K562 (cell line): Measurements from ENCODE around the gene ADAMTS1. TPM values are rescaled to one million over a fixed set of nuclear protein-coding genes. Genes with fewer than 3 reads are reported as not detected.

Experiments used
- ATAC-seq: fragments of 200-7000 bp; cut with Tn5 transposase; 3 replicates; pipeline ENCODE4 v1.9.1; 2020; ENCODE audit warnings: moderate library complexity
- BruUV-seq: library from RNA; stranded (reverse); fragments of 400-500 nt; replicated peaks from 2 replicates; lab custom pipeline; 2021; lab: Mats Ljungman, UMichigan
- CTCF ChIA-PET: fragments of 300-600 bp; formaldehyde crosslinking; extraction: SDS; loops from one replicate; lab custom pipeline; 2021; ENCODE audit warnings: low intra/inter-chr PET ratio; lab: Yijun Ruan, JAX
- POLR2A ChIA-PET: fragments of 300-600, 350-650 bp; sonication (Branson Sonifier 250); formaldehyde crosslinking; extraction: SDS; loops from one replicate; lab custom pipeline; 2021; ENCODE audit warnings: antibody characterized with exemption, inconsistent platforms; lab: Yijun Ruan, JAX
- DNase-seq, 4 experiments: peaks; one replicate each; pipeline versions ENCODE4 v3.0.0 to v3.0.0-alpha.2; 2011 to 2018; ENCODE audit warnings: low spot score in 3 of 4, mixed read lengths in 3 of 4; ENCODE audit errors: extremely low read depth in 1 of 4
- FAIRE-seq: peaks from 2 replicates; lab custom pipeline; 2011; peaks lifted over from hg19 to GRCh38; lab: Jason Lieb, UNC
- H2AFZ ChIP-seq: 2 replicates; pipeline ENCODE4 v1.6.0; 2011; ENCODE audit warnings: low read depth, low read length, control low read depth, inconsistent platforms
- H3K27ac ChIP-seq: fragments of 200-600 bp; 3 replicates; pipeline ENCODE4 v1.8.0; 2011; ENCODE audit warnings: low read depth, mild to moderate bottlenecking, control low read depth, inconsistent platforms, low read length, moderate library complexity, mixed read lengths; ENCODE audit errors: extremely low read depth
- H3K27me3 ChIP-seq, 2 experiments: fragments of 300-600 bp in 1 of 2; 2 replicates in 1 of 2; 3 replicates in 1 of 2; pipeline versions ENCODE4 v1.6.0 to v1.8.0; 2011; ENCODE audit warnings: inconsistent platforms in 2 of 2, low read length in 2 of 2, mild to moderate bottlenecking in 1 of 2, mixed read lengths in 1 of 2, moderate library complexity in 1 of 2; ENCODE audit not compliant: control insufficient read depth in 2 of 2, insufficient read depth in 2 of 2
- H3K36me3 ChIP-seq: fragments of 300-600 bp; 3 replicates; pipeline ENCODE4 v1.8.0; 2011; ENCODE audit warnings: mild to moderate bottlenecking, low read length, inconsistent platforms; ENCODE audit not compliant: control insufficient read depth, insufficient read depth
- H3K4me1 ChIP-seq, 2 experiments: fragments of 200-600 bp in 1 of 2; replicated peaks in 1 of 2; 2 replicates in 1 of 2; 3 replicates in 1 of 2; pipeline versions ENCODE4 v1.5.1 to v1.8.0; 2011; ENCODE audit warnings: inconsistent platforms in 2 of 2, low read length in 2 of 2, mild to moderate bottlenecking in 1 of 2, mixed read lengths in 1 of 2, moderate library complexity in 1 of 2; ENCODE audit not compliant: control insufficient read depth in 2 of 2, insufficient read depth in 2 of 2
- H3K4me2 ChIP-seq: 2 replicates; pipeline ENCODE4 v1.6.1; 2011; ENCODE audit warnings: low read length, control low read depth, inconsistent platforms, mixed read lengths; ENCODE audit not compliant: insufficient read depth
- H3K4me3 ChIP-seq: fragments of 200-600 bp; sonication (generic), shearing (Covaris generic); 2 replicates; pipeline ENCODE4 v1.5.1; 2016; ENCODE audit warnings: control low read depth, inconsistent platforms
- H3K79me2 ChIP-seq: fragments of 200-600 bp; 3 replicates; pipeline ENCODE4 v1.8.0; 2011; ENCODE audit warnings: low read length, inconsistent platforms; ENCODE audit not compliant: control insufficient read depth, insufficient read depth
- H3K9ac ChIP-seq, 2 experiments: 2 replicates each; pipeline versions ENCODE4 v1.6.0 to v1.6.1; 2011; ENCODE audit warnings: low read depth in 2 of 2, low read length in 2 of 2, control low read depth in 1 of 2, inconsistent platforms in 1 of 2, mild to moderate bottlenecking in 1 of 2, mixed read lengths in 1 of 2; ENCODE audit not compliant: insufficient read depth in 1 of 2
- H3K9me1 ChIP-seq: one replicate; pipeline ENCODE4 v1.6.0; 2011; ENCODE audit warnings: inconsistent platforms, mild to moderate bottlenecking, low read length, moderate library complexity; ENCODE audit not compliant: control insufficient read depth, insufficient read depth
- H3K9me3 ChIP-seq: replicated peaks from 2 replicates; pipeline ENCODE4 v1.5.1; 2011; ENCODE audit warnings: low read depth, low read length, inconsistent platforms; ENCODE audit not compliant: control insufficient read depth, insufficient read depth
- H4K20me1 ChIP-seq: replicated peaks from 2 replicates; pipeline ENCODE4 v1.6.1; 2011; ENCODE audit warnings: low read length, inconsistent platforms, mixed read lengths; ENCODE audit not compliant: control insufficient read depth, insufficient read depth
- ARID3A ChIP-seq: IDR thresholded peaks from 2 replicates; pipeline ENCODE4 v1.6.1; 2012; ENCODE audit warnings: low read depth, low read length, improper control_type of control experiment, borderline replicate concordance
- CEBPB ChIP-seq: fragments of 450-650 bp; IDR thresholded peaks from 2 replicates; pipeline ENCODE4 v1.6.1; 2016; ENCODE audit warnings: missing genetic modification characterization, missing compliant biosample characterization
- E2F1 ChIP-seq: sonication (generic); formaldehyde crosslinking; IDR thresholded peaks from 2 replicates; pipeline ENCODE4 v1.8.1; 2023; ENCODE audit warnings: mild to moderate bottlenecking, missing genetic modification reagents, moderate library complexity
- EZH2 ChIP-seq: IDR thresholded peaks from 2 replicates; pipeline ENCODE4 v1.6.1; 2012; ENCODE audit warnings: low read depth, mild to moderate bottlenecking, inconsistent platforms, low read length, borderline replicate concordance
- GATAD2B ChIP-seq: fragments of 450-650 bp; IDR thresholded peaks from 2 replicates; pipeline ENCODE4 v1.6.1; 2017; ENCODE audit warnings: mild to moderate bottlenecking, borderline replicate concordance
- KAT2B ChIP-seq: IDR thresholded peaks from one replicate; pipeline ENCODE4 v1.6.1; 2012; ENCODE audit warnings: low read depth, mild to moderate bottlenecking, control low read depth, inconsistent platforms, low read length, moderate library complexity
- MBD1 ChIP-seq: fragments of 250-450 bp; sonication (Bioruptor Pico); IDR thresholded peaks from 2 replicates; pipeline ENCODE4 v1.8.0; 2022; ENCODE audit warnings: inconsistent platforms
- PCBP2 ChIP-seq: fragments of 200-400 bp; formaldehyde crosslinking; IDR thresholded peaks from 2 replicates; pipeline ENCODE4 v1.6.1; 2018; ENCODE audit warnings: low read length, low read depth, mild to moderate bottlenecking, moderate library complexity; ENCODE audit not compliant: poor library complexity, severe bottlenecking
- TARDBP ChIP-seq: fragments of 450-650 bp; IDR thresholded peaks from 2 replicates; pipeline ENCODE4 v1.6.1; 2016
- ZNF586 ChIP-seq: fragments of 450-650 bp; formaldehyde crosslinking; conservative IDR thresholded peaks from 2 replicates; pipeline ENCODE4 v1.4.0; 2020; ENCODE audit warnings: mild to moderate bottlenecking, moderate library complexity
- WGBS: fragments of 100-300 bp; shearing (Covaris generic); methylation state at CpG from one replicate; pipeline ENCODE4 v1.1.6; 2016; ENCODE audit warnings: low coverage, mixed read lengths; ENCODE audit not compliant: insufficient coverage; ENCODE audit errors: missing lambda C conversion rate; 5-methylcytosine and 5-hydroxymethylcytosine counted together
- in situ Hi-C: fragments of 300-500 bp; cut with MboI; formaldehyde crosslinking; loops from 4 replicates; pipeline ENCODE4 v1.15.0; 2018; ENCODE audit warnings: inconsistent platforms, mixed read lengths
- intact Hi-C: fragments of 100-400 bp; cut with micrococcal nuclease; formaldehyde crosslinking; loops from 2 replicates; pipeline ENCODE4 v1.14.2; 2022
- polyA plus RNA-seq, 8 experiments: library from polyadenylated mRNA; depleted of rRNA in 4 of 8; stranded (reverse) in 5 of 8; unstranded in 3 of 8; fragments of >200 nt; fragmentation: Nextera tagmentation in 2 of 8; fragmentation: Illumina TruSeq in 1 of 8; extraction: Ambion mirVana in 2 of 8; extraction: Trizol in 1 of 8; gene quantifications; 2 replicates each; pipeline versions ENCODE4 v1.2.1 to v1.2.3, GENCODE V29; 2011 to 2014; ENCODE audit warnings: inconsistent platforms in 1 of 8, missing spikeins in 1 of 8
- total RNA-seq, 7 experiments: library from RNA; depleted of rRNA in 6 of 7; stranded (reverse); fragments of >200 nt in 6 of 7; fragmentation: Illumina TruSeq in 2 of 7; extraction: Trizol in 2 of 7; gene quantifications; 2 replicates each; pipeline versions ENCODE4 v1.2.1 to v1.2.3, GENCODE V29; 2011 to 2021; ENCODE audit warnings: low replicate concordance in 1 of 7

The ADAMTS1 gene
- total and polyA plus RNA-seq, 9 of the 15 experiments (the other 6 are each of a cell fraction or from before 2014, with no cell fraction given): 0.01 to 0.58 TPM; not detected in 7

DNA sequence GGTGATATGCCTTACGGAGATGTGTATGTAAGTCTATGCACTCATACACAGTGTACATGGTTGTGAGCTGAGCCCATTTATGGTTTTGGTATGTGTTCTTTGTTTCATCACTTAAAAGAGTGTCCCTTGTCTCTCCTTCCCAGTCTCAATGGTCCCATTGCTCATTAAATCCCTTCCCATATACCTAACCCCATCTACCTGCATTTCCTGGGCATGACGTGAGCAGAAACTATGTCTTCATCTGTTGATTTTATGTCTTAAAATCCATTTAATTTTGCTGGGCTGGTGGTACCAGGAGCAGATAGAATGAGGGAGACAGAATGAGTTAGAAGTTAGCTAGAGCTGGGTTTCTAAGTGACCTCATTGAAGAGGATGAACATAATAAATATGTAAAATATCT is 44.8 kb downstream of the ADAMTS1 start:
- Histone ChIP-seq H3K9me3 (no peaks in the 10 kb centered on the region; the same call in 1 of the 2 replicates), H3K4me2 (no peak overlapping the region), H3K79me2 (no peaks in the 10 kb centered on the region), H2AFZ (no peak overlapping the region), H3K36me3 (no peaks in the 10 kb centered on the region), H3K9me1 (no peaks in the 10 kb centered on the region), H3K27ac (no peak overlapping the region), H4K20me1 (no peaks in the 10 kb centered on the region), H3K27me3 (no peaks in the 10 kb centered on the region), H3K4me3 (no peak overlapping the region), H3K9ac (no peak overlapping the region), H3K4me1 (no peaks in the 10 kb centered on the region)
- no TSS peak for BruUV-seq
- ATAC-seq: no peak
- in situ Hi-C loops: no loop called here
- TF ChIP-seq ARID3A (no peak), CEBPB (no peak), E2F1 (CRISPR knock-in tag) (no peak), MBD1 (CRISPR knock-in tag) (no peak), KAT2B (no peak), PCBP2 (no peak), GATAD2B (no peak), ZNF586 (no peak), EZH2 (no peak), TARDBP (no peak)
- ChIA-PET POLR2A (no interaction called here), CTCF (no interaction called here)
- 0% methylated on average over 2 of the region's 2 CpGs for WGBS
- no peak for DNase-seq
- no peak for FAIRE-seq
- intact Hi-C loops: no loop called here
